HepG2 (cell line): Measurements from ENCODE around the gene TEX13D. TPM values are rescaled to one million over a fixed set of nuclear protein-coding genes. Genes with fewer than 3 reads are reported as not detected.

Source experiments
- ATAC-seq: fragments of 200-7000 bp; cut with Tn5 transposase; 3 replicates; pipeline ENCODE4 v1.9.1; 2020; ENCODE audit warnings: mild to moderate bottlenecking, moderate library complexity
- BruUV-seq: library from RNA; stranded (reverse); fragments of 400-500 nt; replicated peaks from 2 replicates; lab custom pipeline; 2021; lab: Mats Ljungman, UMichigan
- CTCF ChIA-PET: fragments of 300-600 bp; formaldehyde crosslinking; extraction: SDS; loops from one replicate; lab custom pipeline; 2021; ENCODE audit warnings: low total read pairs, inconsistent platforms, low intra/inter-chr PET ratio; lab: Yijun Ruan, JAX
- POLR2A ChIA-PET: fragments of 350-600 bp; sonication (Branson Sonifier 250); formaldehyde crosslinking; loops from one replicate; lab custom pipeline; 2020; ENCODE audit warnings: antibody characterized with exemption, inconsistent platforms; lab: Yijun Ruan, JAX
- DNase-seq: peaks from one replicate; pipeline ENCODE4 v3.0.0-alpha.2; 2015; ENCODE audit warnings: low spot score
- FAIRE-seq: peaks from 3 replicates; lab custom pipeline; 2011; peaks lifted over from hg19 to GRCh38; lab: Jason Lieb, UNC
- H2AFZ ChIP-seq: one replicate; pipeline ENCODE4 v1.6.1; 2011; ENCODE audit warnings: low read length, inconsistent platforms
- H3K27ac ChIP-seq: fragments of 300-600 bp; 3 replicates; pipeline ENCODE4 v1.8.0; 2011; ENCODE audit warnings: mixed run types, mild to moderate bottlenecking, mixed read lengths, low read length, inconsistent platforms; ENCODE audit not compliant: insufficient read depth; ENCODE audit errors: extremely low read length
- H3K27me3 ChIP-seq, 2 experiments: fragments of 200-600 bp in 1 of 2; 2 replicates in 1 of 2; 3 replicates in 1 of 2; pipeline versions ENCODE4 v1.6.0 to v1.8.0; 2011; ENCODE audit warnings: low read length in 2 of 2, mild to moderate bottlenecking in 2 of 2, moderate library complexity in 2 of 2, inconsistent platforms in 1 of 2; ENCODE audit not compliant: insufficient read depth in 2 of 2, control insufficient read depth in 1 of 2
- H3K36me3 ChIP-seq, 2 experiments: fragments of 200-600 bp in 1 of 2; replicated peaks in 1 of 2; 2 replicates in 1 of 2; 3 replicates in 1 of 2; pipeline versions ENCODE4 v1.5.1 to v1.8.0; 2011; ENCODE audit warnings: low read length in 2 of 2, inconsistent platforms in 1 of 2; ENCODE audit not compliant: insufficient read depth in 2 of 2, control insufficient read depth in 1 of 2
- H3K4me1 ChIP-seq: 2 replicates; pipeline ENCODE4 v1.5.1; 2012; ENCODE audit warnings: low read length, inconsistent platforms; ENCODE audit not compliant: insufficient read depth
- H3K4me2 ChIP-seq: 2 replicates; pipeline ENCODE4 v1.6.0; 2011; ENCODE audit warnings: low read depth, low read length, inconsistent platforms
- H3K4me3 ChIP-seq, 3 experiments: fragments of 200-600 bp in 1 of 3; sonication (generic), shearing (Covaris generic) in 1 of 3; replicated peaks in 1 of 3; 2 replicates each; pipeline ENCODE4 v1.5.1; 2011 to 2016; ENCODE audit warnings: low read length in 3 of 3, inconsistent platforms in 2 of 3, low read depth in 2 of 3, mild to moderate bottlenecking in 2 of 3, control low read depth in 1 of 3, mixed read lengths in 1 of 3; ENCODE audit not compliant: insufficient read depth in 1 of 3
- H3K79me2 ChIP-seq: one replicate; pipeline ENCODE4 v1.6.1; 2011; ENCODE audit warnings: low read length, inconsistent platforms; ENCODE audit not compliant: insufficient read depth
- H3K9ac ChIP-seq: 2 replicates; pipeline ENCODE4 v1.6.0; 2011; ENCODE audit warnings: mild to moderate bottlenecking, low read depth, low read length, inconsistent platforms; ENCODE audit not compliant: insufficient read depth
- H3K9me3 ChIP-seq: 2 replicates; pipeline ENCODE4 v1.5.1; 2012; ENCODE audit warnings: mild to moderate bottlenecking, low read length
- H4K20me1 ChIP-seq: 2 replicates; pipeline ENCODE4 v1.6.0; 2011; ENCODE audit warnings: inconsistent platforms, mild to moderate bottlenecking, low read length, moderate library complexity; ENCODE audit not compliant: insufficient read depth
- DPF2 ChIP-seq: sonication (generic); formaldehyde crosslinking; IDR thresholded peaks from 2 replicates; pipeline ENCODE4 v1.4.0; 2020; ENCODE audit warnings: mild to moderate bottlenecking, low read depth, missing genetic modification reagents, borderline replicate concordance
- EED ChIP-seq: sonication (generic); formaldehyde crosslinking; IDR thresholded peaks from 2 replicates; pipeline ENCODE4 v1.5.0; 2020; ENCODE audit warnings: mild to moderate bottlenecking, missing genetic modification reagents
- GABPA ChIP-seq, 2 experiments: IDR thresholded peaks; 2 replicates each; pipeline ENCODE4 v1.6.1; 2011 to 2016; ENCODE audit warnings: low read depth in 2 of 2, low read length in 1 of 2, missing biosample characterization in 1 of 2, missing genetic modification characterization in 1 of 2
- GATAD2A ChIP-seq: IDR thresholded peaks from 2 replicates; pipeline ENCODE4 v1.6.1; 2016
- GLI4 ChIP-seq: sonication (generic); formaldehyde crosslinking; IDR thresholded peaks from 2 replicates; pipeline ENCODE4 v1.5.1; 2020; ENCODE audit warnings: missing genetic modification reagents, mild to moderate bottlenecking, moderate library complexity, borderline replicate concordance
- IKZF1 ChIP-seq: fragments of 450-650 bp; IDR thresholded peaks from 2 replicates; pipeline ENCODE4 v1.7.1; 2016
- KDM3A ChIP-seq: IDR thresholded peaks from 2 replicates; pipeline ENCODE4 v1.6.1; 2018; ENCODE audit warnings: low read depth, missing compliant biosample characterization
- NFYB ChIP-seq: sonication (generic); formaldehyde crosslinking; IDR thresholded peaks from 2 replicates; pipeline ENCODE4 v1.4.0; 2020; ENCODE audit warnings: missing genetic modification reagents
- NR1H2 ChIP-seq: sonication (generic); formaldehyde crosslinking; IDR thresholded peaks from 2 replicates; pipeline ENCODE4 v1.8.1; 2022; ENCODE audit warnings: low read depth, missing genetic modification reagents, borderline replicate concordance
- POLR2AphosphoS5 ChIP-seq: IDR thresholded peaks from 2 replicates; pipeline ENCODE4 v1.6.1; 2012; ENCODE audit warnings: low read depth, low read length
- ZBTB3 ChIP-seq: sonication (generic); formaldehyde crosslinking; IDR thresholded peaks from 2 replicates; pipeline ENCODE4 v1.4.0; 2020; ENCODE audit warnings: low read depth, mild to moderate bottlenecking, moderate library complexity, missing genetic modification reagents, borderline replicate concordance
- ZNF343 ChIP-seq: sonication (generic); formaldehyde crosslinking; IDR thresholded peaks from 2 replicates; pipeline ENCODE4 v1.4.0; 2020; ENCODE audit warnings: mild to moderate bottlenecking, missing genetic modification reagents
- ZNF543 ChIP-seq: sonication (generic); formaldehyde crosslinking; IDR thresholded peaks from 2 replicates; pipeline ENCODE4 v1.4.0; 2020; ENCODE audit warnings: mild to moderate bottlenecking, missing genetic modification reagents
- WGBS: methylation state at CpG from one replicate; pipeline ENCODE4 v1.1.6; 2017; ENCODE audit warnings: low lambda C conversion rate; 5-methylcytosine and 5-hydroxymethylcytosine counted together
- in situ Hi-C: cut with HindIII; loops from 2 replicates; pipeline ENCODE4 v1.10.0; 2017; ENCODE audit warnings: low pct_unique_long_range_greater_than_20kb; ENCODE audit not compliant: extremely low pct_ligation_motif_present
- intact Hi-C: fragments of 100-400 bp; cut with micrococcal nuclease; formaldehyde crosslinking; loops from one replicate; pipeline ENCODE4 v1.10.0; 2022; ENCODE audit not compliant: unreplicated experiment
- polyA plus RNA-seq, 8 experiments: library from polyadenylated mRNA; depleted of rRNA in 3 of 8; stranded (reverse) in 7 of 8; unstranded in 1 of 8; fragments of >200 nt; fragmentation: Illumina TruSeq in 4 of 8; extraction: Trizol in 4 of 8; gene quantifications; 2 replicates each; pipeline versions ENCODE4 v1.2.1 to v1.2.3, GENCODE V29; 2011 to 2016; ENCODE audit warnings: low read depth in 4 of 8, missing spikeins in 1 of 8, mixed read lengths in 1 of 8; ENCODE audit not compliant: insufficient read depth in 1 of 8
- total RNA-seq, 5 experiments: library from RNA; depleted of rRNA; stranded (reverse); fragments of >200 nt; fragmentation: Illumina TruSeq; extraction: Trizol; gene quantifications; 2 replicates each; pipeline ENCODE4 v1.2.3, GENCODE V29; 2016; ENCODE audit warnings: low read depth in 1 of 5
- TF ChIP-seq, protein P1 (sequence below): sonication (generic); formaldehyde crosslinking; IDR thresholded peaks from 2 replicates; pipeline ENCODE4 v1.4.0; 2020; ENCODE audit warnings: missing genetic modification reagents, low read depth, mild to moderate bottlenecking, borderline replicate concordance
- TF ChIP-seq, protein P2 (sequence below): conservative IDR thresholded peaks from 2 replicates; pipeline ENCODE4 v1.6.1; 2018; ENCODE audit warnings: missing genetic modification reagents
- TF ChIP-seq, protein P3 (sequence below): sonication (generic); formaldehyde crosslinking; IDR thresholded peaks from 2 replicates; pipeline ENCODE4 v1.5.1; 2020; ENCODE audit warnings: mild to moderate bottlenecking, missing genetic modification reagents, moderate library complexity
- TF ChIP-seq, protein P4 (sequence below): sonication (generic); formaldehyde crosslinking; IDR thresholded peaks from 2 replicates; pipeline ENCODE4 v1.4.0; 2020; ENCODE audit warnings: missing genetic modification reagents
- TF ChIP-seq, protein P5 (sequence below): sonication (generic); formaldehyde crosslinking; IDR thresholded peaks from 2 replicates; pipeline ENCODE4 v1.8.1; 2023; ENCODE audit warnings: mild to moderate bottlenecking, missing genetic modification reagents

TEX13D gene
- total and polyA plus RNA-seq, 2 of the 13 experiments (the other 11 are each of a cell fraction or from before 2014, with no cell fraction given) = not detected

DNA sequence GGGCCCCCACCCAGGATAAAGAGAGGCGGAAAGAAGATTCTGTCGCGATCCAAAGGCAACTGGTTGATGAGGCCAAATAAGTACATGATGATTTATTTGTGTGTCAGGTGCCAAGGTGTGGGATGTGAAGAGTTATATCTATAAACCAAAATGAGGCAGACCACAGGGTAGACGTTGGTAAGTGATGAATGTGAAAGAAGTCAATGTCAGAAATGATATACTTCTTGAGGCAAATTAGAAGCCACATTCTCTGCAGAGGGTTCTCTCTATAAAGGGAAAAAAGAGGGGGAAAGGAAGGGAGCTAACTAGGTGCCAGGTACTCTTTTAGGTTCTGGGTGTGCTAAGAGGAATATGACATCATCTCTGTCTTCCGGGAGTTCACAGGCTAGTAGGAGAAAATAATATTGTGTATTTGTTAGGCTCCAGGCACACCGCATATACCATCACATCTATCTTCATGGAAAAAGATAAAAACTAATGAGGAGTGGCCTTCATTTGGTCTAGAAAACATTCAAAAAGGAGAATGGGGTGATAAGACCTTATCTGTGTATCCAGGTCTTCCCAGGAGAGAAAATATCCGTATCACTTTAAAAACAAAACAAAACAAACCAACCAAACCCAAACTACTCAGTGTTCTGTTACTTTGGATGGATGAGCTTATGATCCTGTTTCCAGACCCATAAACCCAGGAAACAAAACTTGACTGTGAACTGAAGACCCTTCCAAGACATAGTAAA, 9.1 kb downstream of the TEX13D start (continued):
- TF ChIP-seq GABPA (IDR thresholded peaks at IDR 0.05; ENCODE audit: low read depth, low read length) = no peak
- no peak for TF ChIP-seq GABPA (CRISPR knock-in tag; IDR thresholded peaks at IDR 0.05; ENCODE audit: low read depth)
- no peak for TF ChIP-seq DPF2
- no peak for TF ChIP-seq GLI4 (CRISPR knock-in tag)
- no peak for TF ChIP-seq NR1H2 (CRISPR knock-in tag)

DNA sequence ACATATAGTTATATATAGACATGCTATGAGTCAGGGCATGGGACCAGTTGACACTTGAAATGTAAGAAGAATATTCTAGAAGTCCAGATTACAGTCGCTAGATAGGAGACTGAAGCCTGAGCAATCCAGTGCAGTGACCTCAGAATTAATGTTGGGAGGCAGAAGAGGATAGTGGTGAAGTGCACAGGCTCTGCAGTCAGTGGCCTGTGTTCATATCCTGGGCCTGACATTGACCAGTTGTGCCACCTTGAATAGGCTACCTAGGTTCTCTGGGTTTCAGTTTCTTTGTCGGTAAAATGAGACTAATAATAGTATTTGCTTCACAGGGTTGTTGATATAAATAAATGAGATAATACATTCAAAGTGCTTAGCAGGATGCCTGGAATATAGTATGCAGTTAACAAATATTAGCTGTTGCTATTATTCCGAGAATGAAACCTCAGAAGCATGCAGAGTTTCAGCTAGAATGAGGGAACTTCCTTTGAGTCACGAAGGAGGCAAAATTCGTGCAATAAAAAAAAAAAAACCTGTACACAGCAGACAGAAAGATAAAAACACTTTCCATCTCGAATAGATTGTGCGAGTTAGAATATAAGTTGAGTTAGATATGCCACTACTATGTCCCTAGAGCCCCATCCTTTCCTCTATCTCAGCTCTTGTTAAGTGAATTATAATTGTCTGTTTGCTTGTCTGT, 9.9 kb downstream of the TEX13D start:
- ChIA-PET POLR2A (no interaction called here), CTCF (no interaction called here)
- FAIRE-seq = no peak
- no TSS peak for BruUV-seq
- Histone ChIP-seq H3K79me2 (no peaks in the 10 kb centered on the region), H3K27ac (no peak overlapping the region), H2AFZ (no peak overlapping the region), H3K4me2 (no peak overlapping the region), H3K4me3 (no peak overlapping the region), H3K27me3 (no peaks in the 10 kb centered on the region), H3K36me3 (no peaks in the 10 kb centered on the region), H3K4me1 (no peaks in the 10 kb centered on the region), H4K20me1 (no peaks in the 10 kb centered on the region), H3K9ac (no peak overlapping the region), H3K9me3 (no peaks in the 10 kb centered on the region)
- TF ChIP-seq EED (CRISPR knock-in tag) (no peak), ZBTB3 (no peak), ZNF543 (CRISPR knock-in tag) (no peak), IKZF1 (no peak), KDM3A (CRISPR knock-in tag) (no peak), ZNF343 (CRISPR knock-in tag) (no peak), POLR2AphosphoS5 (no peak), GATAD2A (no peak), NFYB (CRISPR knock-in tag) (no peak)
- TF ChIP-seq, protein P1, sequence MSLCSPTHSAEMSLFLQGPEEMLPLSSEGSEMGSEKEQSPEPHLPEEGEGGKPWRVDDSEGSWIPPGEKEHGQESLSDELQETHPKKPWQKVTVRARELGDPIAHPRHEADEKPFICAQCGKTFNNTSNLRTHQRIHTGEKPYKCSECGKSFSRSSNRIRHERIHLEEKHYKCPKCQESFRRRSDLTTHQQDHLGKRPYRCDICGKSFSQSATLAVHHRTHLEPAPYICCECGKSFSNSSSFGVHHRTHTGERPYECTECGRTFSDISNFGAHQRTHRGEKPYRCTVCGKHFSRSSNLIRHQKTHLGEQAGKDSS = no peak
- TF ChIP-seq, protein P2, sequence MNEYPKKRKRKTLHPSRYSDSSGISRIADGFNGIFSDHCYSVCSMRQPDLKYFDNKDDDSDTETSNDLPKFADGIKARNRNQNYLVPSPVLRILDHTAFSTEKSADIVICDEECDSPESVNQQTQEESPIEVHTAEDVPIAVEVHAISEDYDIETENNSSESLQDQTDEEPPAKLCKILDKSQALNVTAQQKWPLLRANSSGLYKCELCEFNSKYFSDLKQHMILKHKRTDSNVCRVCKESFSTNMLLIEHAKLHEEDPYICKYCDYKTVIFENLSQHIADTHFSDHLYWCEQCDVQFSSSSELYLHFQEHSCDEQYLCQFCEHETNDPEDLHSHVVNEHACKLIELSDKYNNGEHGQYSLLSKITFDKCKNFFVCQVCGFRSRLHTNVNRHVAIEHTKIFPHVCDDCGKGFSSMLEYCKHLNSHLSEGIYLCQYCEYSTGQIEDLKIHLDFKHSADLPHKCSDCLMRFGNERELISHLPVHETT (CRISPR knock-in tag) = no peak
- TF ChIP-seq, protein P3, sequence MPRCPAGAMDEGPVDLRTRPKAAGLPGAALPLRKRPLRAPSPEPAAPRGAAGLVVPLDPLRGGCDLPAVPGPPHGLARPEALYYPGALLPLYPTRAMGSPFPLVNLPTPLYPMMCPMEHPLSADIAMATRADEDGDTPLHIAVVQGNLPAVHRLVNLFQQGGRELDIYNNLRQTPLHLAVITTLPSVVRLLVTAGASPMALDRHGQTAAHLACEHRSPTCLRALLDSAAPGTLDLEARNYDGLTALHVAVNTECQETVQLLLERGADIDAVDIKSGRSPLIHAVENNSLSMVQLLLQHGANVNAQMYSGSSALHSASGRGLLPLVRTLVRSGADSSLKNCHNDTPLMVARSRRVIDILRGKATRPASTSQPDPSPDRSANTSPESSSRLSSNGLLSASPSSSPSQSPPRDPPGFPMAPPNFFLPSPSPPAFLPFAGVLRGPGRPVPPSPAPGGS = no peak
- TF ChIP-seq, protein P4, sequence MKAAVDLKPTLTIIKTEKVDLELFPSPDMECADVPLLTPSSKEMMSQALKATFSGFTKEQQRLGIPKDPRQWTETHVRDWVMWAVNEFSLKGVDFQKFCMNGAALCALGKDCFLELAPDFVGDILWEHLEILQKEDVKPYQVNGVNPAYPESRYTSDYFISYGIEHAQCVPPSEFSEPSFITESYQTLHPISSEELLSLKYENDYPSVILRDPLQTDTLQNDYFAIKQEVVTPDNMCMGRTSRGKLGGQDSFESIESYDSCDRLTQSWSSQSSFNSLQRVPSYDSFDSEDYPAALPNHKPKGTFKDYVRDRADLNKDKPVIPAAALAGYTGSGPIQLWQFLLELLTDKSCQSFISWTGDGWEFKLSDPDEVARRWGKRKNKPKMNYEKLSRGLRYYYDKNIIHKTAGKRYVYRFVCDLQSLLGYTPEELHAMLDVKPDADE (CRISPR knock-in tag) = no peak
- TF ChIP-seq, protein P5, sequence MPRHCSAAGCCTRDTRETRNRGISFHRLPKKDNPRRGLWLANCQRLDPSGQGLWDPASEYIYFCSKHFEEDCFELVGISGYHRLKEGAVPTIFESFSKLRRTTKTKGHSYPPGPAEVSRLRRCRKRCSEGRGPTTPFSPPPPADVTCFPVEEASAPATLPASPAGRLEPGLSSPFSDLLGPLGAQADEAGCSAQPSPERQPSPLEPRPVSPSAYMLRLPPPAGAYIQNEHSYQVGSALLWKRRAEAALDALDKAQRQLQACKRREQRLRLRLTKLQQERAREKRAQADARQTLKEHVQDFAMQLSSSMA (CRISPR knock-in tag) = no peak
- no peak for DNase-seq
- 3% methylated on average over 6 of the region's 7 CpGs for WGBS
- no peak for ATAC-seq
- in situ Hi-C loops = no loop called here
- intact Hi-C loops = no loop called here
